ENCODE data around the gene DDR2.

DNA sequence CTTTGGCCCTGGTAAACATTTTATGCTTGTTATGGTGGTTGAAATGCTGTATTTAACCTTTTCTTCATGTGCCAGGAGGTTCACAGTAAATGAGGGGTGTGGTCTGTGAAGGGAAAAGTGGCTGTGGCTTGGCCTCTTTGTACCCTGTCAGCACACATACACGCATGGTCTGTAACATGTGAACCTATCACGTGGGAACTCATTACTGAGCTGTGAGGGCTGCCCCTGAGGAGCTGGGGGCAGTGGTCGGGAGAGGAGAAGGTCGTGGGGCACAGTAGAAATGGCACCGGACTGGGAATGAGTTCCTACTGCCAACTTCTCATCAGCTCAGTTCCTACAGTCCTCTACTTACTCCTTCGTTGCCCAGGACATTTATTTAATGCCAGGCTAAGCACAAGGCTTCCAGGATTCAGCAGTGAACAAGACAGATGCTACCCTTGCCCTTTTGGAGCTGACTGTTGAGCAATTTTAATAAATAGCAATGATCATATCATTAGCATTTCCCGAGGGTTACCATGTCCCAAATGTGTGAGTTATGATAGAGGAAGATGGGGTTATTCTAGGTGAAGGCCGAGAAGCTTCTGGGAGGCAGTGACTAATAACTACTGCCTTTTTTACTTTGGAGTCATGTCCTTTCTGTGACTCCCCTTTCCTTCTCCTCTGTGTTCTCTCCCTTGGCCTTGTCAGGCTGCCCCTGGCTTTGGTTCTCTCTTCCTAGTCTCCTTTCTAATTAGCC lies 38.8 kb downstream of the DDR2 start:
- TF ChIP-seq, protein P1, sequence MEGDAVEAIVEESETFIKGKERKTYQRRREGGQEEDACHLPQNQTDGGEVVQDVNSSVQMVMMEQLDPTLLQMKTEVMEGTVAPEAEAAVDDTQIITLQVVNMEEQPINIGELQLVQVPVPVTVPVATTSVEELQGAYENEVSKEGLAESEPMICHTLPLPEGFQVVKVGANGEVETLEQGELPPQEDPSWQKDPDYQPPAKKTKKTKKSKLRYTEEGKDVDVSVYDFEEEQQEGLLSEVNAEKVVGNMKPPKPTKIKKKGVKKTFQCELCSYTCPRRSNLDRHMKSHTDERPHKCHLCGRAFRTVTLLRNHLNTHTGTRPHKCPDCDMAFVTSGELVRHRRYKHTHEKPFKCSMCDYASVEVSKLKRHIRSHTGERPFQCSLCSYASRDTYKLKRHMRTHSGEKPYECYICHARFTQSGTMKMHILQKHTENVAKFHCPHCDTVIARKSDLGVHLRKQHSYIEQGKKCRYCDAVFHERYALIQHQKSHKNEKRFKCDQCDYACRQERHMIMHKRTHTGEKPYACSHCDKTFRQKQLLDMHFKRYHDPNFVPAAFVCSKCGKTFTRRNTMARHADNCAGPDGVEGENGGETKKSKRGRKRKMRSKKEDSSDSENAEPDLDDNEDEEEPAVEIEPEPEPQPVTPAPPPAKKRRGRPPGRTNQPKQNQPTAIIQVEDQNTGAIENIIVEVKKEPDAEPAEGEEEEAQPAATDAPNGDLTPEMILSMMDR (IDR thresholded peaks at IDR 0.05) = no peak
- TF ChIP-seq EZH2 (IDR thresholded peaks at IDR 0.05) (no peak), EZH2phosphoT487 (IDR thresholded peaks at IDR 0.05) (no peak)
